Liver (tissue), 3 donors: ENCODE data around the gene UBASH3B.

Experiments used
- EGR1 ChIP-seq, 2 donors: IDR thresholded peaks; 2 replicates each; pipeline ENCODE4 v1.6.1; 2016 to 2018; ENCODE audit warnings: antibody characterized with exemption in 2 of 2, low read depth in 2 of 2
- FOXA1 ChIP-seq: IDR thresholded peaks from 2 replicates; pipeline ENCODE4 v1.6.1; 2016; ENCODE audit warnings: antibody characterized with exemption
- GABPA ChIP-seq, 2 donors: IDR thresholded peaks in 1 of 2; conservative IDR thresholded peaks in 1 of 2; 2 replicates each; pipeline ENCODE4 v1.6.1; 2016; ENCODE audit warnings: antibody characterized with exemption in 2 of 2, mild to moderate bottlenecking in 1 of 2, moderate library complexity in 1 of 2
- JUND ChIP-seq, 2 donors: IDR thresholded peaks; 2 replicates each; pipeline ENCODE4 v1.6.1; 2016; ENCODE audit warnings: antibody characterized with exemption in 2 of 2
- RAD21 ChIP-seq, 2 donors: IDR thresholded peaks; 2 replicates each; pipeline ENCODE4 v1.6.1; 2016; ENCODE audit warnings: antibody characterized with exemption in 2 of 2, mild to moderate bottlenecking in 2 of 2
- SP1 ChIP-seq: IDR thresholded peaks from 2 replicates; pipeline ENCODE4 v1.6.1; 2018; ENCODE audit warnings: antibody characterized with exemption, mild to moderate bottlenecking
- TAF1 ChIP-seq: conservative IDR thresholded peaks from 2 replicates; pipeline ENCODE4 v1.6.1; 2016; ENCODE audit warnings: antibody characterized with exemption, mild to moderate bottlenecking
- YY1 ChIP-seq: IDR thresholded peaks from 2 replicates; pipeline ENCODE4 v1.6.1; 2016; ENCODE audit warnings: antibody characterized with exemption, mild to moderate bottlenecking
- TF ChIP-seq, protein P1 (sequence below): fragments of 150-350 bp; IDR thresholded peaks from 2 replicates; pipeline ENCODE4 v1.5.1; 2017; ENCODE audit warnings: improper control_type of control experiment, low read depth, low read length; ENCODE audit not compliant: missing input control
- TF ChIP-seq, protein P2 (sequence below): IDR thresholded peaks from 2 replicates; pipeline ENCODE4 v1.6.1; 2016; ENCODE audit warnings: antibody characterized with exemption
- TF ChIP-seq, protein P3 (sequence below): IDR thresholded peaks from 2 replicates; pipeline ENCODE4 v1.6.1; 2016; ENCODE audit warnings: antibody characterized with exemption
- TF ChIP-seq, protein P4 (sequence below): IDR thresholded peaks from 2 replicates; pipeline ENCODE4 v1.6.1; 2016; ENCODE audit warnings: antibody characterized with exemption
- TF ChIP-seq, protein P5 (sequence below): IDR thresholded peaks from 2 replicates; pipeline ENCODE4 v1.6.1; 2016; ENCODE audit warnings: antibody characterized with exemption, mild to moderate bottlenecking
- donor health status: healthy.
- donor health status: healthy.

DNA sequence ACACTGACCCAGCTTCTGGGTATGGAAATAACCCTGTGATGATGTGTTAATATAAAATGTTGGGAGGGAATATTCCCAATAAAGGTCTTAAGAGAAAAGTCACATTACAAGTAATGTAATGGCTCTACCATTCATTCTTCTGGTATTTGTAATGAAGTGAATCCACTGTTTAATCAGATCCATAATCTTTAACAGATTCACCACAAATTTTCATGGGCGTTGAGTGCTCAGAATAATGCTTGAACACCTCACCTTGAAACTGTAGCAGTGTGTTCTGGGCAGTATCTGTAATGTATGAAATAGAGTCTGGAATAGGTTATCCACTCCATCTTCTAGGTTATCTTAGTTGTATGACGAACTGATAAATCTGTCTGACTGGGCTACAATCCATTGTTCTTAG, 156.2 kb downstream of the UBASH3B start:
- TF ChIP-seq, protein P1, sequence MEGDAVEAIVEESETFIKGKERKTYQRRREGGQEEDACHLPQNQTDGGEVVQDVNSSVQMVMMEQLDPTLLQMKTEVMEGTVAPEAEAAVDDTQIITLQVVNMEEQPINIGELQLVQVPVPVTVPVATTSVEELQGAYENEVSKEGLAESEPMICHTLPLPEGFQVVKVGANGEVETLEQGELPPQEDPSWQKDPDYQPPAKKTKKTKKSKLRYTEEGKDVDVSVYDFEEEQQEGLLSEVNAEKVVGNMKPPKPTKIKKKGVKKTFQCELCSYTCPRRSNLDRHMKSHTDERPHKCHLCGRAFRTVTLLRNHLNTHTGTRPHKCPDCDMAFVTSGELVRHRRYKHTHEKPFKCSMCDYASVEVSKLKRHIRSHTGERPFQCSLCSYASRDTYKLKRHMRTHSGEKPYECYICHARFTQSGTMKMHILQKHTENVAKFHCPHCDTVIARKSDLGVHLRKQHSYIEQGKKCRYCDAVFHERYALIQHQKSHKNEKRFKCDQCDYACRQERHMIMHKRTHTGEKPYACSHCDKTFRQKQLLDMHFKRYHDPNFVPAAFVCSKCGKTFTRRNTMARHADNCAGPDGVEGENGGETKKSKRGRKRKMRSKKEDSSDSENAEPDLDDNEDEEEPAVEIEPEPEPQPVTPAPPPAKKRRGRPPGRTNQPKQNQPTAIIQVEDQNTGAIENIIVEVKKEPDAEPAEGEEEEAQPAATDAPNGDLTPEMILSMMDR = no peak
- TF ChIP-seq, protein P2, sequence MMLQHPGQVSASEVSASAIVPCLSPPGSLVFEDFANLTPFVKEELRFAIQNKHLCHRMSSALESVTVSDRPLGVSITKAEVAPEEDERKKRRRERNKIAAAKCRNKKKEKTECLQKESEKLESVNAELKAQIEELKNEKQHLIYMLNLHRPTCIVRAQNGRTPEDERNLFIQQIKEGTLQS = no peak
- TF ChIP-seq YY1 (no peak), TAF1 (no peak), SP1 (no peak), GABPA (IDR thresholded peaks at IDR 0.05 in 1 of 2, conservative IDR thresholded peaks at IDR 0.05 in 1 of 2) (no peak), JUND (IDR thresholded peaks at IDR 0.05) (no peak), RAD21 (IDR thresholded peaks at IDR 0.05) (no peak), EGR1 (IDR thresholded peaks at IDR 0.05; ENCODE audit: low read depth in 2 of 2) (no peak), FOXA1 (no peak)
- TF ChIP-seq, protein P3, sequence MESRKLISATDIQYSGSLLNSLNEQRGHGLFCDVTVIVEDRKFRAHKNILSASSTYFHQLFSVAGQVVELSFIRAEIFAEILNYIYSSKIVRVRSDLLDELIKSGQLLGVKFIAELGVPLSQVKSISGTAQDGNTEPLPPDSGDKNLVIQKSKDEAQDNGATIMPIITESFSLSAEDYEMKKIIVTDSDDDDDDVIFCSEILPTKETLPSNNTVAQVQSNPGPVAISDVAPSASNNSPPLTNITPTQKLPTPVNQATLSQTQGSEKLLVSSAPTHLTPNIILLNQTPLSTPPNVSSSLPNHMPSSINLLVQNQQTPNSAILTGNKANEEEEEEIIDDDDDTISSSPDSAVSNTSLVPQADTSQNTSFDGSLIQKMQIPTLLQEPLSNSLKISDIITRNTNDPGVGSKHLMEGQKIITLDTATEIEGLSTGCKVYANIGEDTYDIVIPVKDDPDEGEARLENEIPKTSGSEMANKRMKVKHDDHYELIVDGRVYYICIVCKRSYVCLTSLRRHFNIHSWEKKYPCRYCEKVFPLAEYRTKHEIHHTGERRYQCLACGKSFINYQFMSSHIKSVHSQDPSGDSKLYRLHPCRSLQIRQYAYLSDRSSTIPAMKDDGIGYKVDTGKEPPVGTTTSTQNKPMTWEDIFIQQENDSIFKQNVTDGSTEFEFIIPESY = no peak
- TF ChIP-seq, protein P4, sequence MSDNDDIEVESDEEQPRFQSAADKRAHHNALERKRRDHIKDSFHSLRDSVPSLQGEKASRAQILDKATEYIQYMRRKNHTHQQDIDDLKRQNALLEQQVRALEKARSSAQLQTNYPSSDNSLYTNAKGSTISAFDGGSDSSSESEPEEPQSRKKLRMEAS = no peak
- TF ChIP-seq, protein P5, sequence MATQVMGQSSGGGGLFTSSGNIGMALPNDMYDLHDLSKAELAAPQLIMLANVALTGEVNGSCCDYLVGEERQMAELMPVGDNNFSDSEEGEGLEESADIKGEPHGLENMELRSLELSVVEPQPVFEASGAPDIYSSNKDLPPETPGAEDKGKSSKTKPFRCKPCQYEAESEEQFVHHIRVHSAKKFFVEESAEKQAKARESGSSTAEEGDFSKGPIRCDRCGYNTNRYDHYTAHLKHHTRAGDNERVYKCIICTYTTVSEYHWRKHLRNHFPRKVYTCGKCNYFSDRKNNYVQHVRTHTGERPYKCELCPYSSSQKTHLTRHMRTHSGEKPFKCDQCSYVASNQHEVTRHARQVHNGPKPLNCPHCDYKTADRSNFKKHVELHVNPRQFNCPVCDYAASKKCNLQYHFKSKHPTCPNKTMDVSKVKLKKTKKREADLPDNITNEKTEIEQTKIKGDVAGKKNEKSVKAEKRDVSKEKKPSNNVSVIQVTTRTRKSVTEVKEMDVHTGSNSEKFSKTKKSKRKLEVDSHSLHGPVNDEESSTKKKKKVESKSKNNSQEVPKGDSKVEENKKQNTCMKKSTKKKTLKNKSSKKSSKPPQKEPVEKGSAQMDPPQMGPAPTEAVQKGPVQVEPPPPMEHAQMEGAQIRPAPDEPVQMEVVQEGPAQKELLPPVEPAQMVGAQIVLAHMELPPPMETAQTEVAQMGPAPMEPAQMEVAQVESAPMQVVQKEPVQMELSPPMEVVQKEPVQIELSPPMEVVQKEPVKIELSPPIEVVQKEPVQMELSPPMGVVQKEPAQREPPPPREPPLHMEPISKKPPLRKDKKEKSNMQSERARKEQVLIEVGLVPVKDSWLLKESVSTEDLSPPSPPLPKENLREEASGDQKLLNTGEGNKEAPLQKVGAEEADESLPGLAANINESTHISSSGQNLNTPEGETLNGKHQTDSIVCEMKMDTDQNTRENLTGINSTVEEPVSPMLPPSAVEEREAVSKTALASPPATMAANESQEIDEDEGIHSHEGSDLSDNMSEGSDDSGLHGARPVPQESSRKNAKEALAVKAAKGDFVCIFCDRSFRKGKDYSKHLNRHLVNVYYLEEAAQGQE = no peak
